HPDE6-E6E7 (cell line): ENCODE measurements around the gene ARL13A.
A peak's percentile ranks its signal among the peaks of the same experiment; 100 is the strongest.
"Not testable (repeated sequence)": the region's sequence is repeated elsewhere in the genome, so short reads cannot be mapped to it uniquely, and the experiment has no call there.

Source experiments
- DNase-seq: peaks from one replicate; pipeline ENCODE4 v3.0.0; 2011; ENCODE audit warnings: missing footprints; ENCODE audit errors: extremely low spot score

The ARL13A gene

DNA sequence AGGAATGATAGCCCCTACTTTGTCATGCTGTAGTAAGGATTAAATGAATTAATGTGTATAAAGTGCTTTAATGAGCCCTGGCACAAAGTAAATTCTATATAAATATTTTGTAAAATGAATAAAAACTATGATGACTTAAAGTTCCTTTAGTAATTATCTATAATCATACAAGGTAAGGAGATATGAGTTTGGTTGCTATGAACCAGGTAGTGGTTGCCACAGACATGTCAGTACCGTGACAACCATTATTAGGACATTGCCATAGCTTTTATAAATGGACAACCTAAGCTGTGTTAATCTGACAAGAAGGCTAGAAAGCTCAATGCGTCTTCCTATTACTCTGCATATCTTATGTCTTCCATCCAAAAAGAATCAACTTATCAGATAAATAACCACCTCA is at the start of gene ARL13A:
Gene ARL13A (plus strand): TSS at position 301 of the 400 bp plus-strand sequence. CDS start 3,982 bp downstream, outside the sequence.
- no peak for DNase-seq

DNA sequence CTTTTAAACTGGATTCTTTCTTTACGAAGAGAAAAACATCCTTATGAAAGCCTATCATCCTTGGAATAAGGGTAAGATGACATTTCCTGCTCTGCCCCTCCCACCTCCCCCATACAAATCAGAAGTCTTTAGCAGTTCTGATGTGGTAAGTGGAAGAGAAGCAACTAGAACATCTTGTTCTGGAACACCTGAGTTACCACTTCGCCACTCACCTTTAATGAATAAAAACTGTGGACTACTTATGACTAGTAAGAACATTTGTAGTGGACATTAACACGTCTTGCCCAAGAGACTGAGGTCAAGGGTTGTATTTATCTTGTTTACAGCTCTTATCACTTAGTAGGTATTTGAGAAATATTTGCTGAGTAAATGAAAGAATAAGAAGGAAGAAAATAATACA is 45.1 kb upstream of the ARL13A start:
- DNase-seq: no peak

DNA sequence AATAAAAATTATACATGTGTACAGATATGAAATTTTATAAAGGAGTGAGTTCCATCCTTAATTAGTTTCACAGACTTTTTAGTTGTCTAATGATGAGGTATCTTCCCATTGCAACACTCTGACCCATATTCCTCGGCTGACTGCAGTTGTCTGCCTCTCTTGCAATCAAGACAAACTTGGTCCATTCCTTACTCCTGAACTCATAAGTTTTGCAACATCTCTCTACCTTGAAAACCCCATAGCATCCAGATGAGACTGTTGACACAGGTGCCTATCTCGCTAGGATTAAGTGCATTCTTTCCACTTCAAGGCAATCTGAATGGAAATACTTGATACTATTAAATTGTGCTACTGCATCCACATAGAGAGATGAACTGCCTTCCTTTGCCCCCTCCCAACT is 43.1 kb upstream of the ARL13A start:
- no peak for DNase-seq

DNA sequence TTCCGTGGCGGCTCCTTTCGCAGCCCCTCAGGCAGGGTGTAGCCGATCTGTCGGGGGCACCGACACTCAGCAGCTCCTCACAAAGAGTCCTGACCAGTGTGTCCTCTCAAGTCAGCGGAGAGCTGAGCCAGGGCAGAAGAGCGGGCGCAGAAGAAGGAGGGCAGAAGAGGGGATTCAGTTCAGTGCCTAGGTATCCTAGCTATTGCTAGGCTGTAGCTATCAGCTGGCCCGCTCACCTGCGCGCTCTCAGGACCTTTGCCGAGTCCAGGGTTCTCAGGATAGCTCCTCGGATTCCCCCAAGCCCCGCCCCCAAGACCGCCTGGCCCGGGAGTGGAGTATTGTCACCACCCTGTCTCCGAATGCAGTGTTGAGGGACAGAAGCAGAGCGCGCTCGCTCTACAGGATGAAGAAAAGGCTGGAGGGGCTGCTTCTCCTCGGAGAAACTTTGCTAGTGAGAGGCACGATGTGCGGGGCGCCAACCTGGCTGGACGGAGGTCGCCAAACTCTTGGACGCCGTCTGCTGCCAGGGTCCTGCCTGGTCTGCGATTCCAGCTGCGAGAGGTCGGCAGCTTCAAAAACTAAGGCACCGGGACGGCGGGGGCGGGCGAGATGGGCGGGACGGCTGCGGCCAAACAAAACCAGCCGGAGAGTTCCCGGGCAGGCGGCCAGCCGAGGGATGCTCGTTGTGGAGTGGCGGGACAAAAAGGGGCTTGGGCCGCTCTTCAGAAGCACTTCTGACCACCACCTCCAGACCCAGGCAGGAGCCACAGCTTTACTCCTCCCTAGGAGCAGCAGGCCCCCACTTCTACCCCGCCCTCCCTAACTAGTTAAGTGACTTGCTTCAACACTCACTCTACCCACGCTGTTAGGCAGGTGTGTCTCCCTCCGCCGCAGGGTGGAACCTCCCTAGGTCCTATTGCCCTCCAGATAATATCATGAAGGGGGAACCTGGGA is 40.6 kb upstream of the ARL13A start, which contains the start of gene XKRX:
Gene XKRX (minus strand): TSS at position 258 of the 954 bp plus-strand sequence. CDS start 613 bp downstream, outside the sequence.
- peak; percentile 36 for DNase-seq

DNA sequence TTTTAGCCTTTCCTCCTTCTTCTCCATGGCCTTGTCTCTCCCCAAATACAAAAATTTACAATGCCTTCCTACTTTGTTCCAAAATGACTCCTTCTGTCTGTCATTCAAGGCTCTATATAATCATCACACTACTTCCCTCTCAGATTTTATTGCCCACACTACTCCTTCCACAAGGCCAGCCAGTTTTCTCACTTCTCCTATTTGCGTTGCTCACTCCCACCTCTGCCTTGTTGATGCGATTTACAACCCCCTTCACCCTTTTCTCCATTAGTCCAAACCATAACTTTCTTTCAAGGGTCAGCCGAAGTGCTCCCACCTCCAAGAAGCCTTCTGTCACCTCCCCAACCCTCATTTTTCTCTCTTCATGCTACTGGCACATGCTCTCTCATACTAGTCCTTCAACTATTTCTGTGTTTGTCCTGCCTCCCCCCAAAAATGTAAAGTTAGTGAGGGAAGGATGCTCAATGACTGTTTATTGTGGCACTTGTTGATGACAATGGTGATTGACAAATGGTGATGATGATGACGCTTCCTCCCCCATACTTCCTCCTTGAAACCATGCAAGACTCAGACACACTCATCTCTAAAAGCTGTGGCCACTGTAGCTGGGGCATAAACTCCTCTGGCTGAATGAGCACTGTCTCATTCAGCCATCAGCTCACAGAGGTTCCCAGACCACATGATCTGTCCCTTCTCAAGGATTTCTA is 38.1 kb upstream of the ARL13A start:
- DNase-seq: no peak

DNA sequence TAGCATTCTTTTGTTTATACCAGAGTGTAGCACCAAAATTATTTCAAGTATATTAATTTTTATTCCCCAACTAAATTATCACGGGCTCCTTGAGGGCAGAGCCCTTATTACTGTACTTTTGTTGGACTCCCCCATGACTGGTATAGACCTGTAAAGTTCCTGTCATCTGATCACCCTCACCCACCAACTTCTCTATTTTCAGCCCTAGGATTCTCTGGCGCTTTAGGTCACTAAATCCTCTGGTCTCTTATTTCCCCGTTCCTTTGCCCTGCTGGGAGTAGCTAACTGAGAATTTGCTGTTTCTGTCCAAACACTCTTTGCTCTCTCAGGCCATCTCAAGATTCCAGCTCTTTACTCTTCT is 37.6 kb upstream of the ARL13A start:
- DNase-seq: no peak

DNA sequence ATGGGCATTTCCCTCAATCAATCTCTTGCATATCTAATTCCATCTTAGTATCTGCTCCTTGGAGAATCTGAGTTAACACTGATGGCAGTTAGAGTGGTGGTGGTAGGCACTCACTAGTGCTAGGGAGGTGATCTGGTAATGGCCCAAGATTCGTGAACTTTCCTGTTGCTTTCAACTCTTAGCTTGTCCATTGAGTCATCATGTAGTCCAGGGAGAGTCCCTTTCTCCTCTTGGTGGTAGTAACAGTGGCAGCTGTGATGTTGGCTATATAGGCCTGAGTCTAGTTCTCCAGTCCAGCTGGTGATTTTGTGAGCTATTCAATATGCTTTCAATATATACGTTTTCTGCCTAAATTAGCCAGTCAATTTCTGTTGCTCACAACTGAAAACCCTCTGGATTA is 33.7 kb upstream of the ARL13A start:
- DNase-seq: no peak

DNA sequence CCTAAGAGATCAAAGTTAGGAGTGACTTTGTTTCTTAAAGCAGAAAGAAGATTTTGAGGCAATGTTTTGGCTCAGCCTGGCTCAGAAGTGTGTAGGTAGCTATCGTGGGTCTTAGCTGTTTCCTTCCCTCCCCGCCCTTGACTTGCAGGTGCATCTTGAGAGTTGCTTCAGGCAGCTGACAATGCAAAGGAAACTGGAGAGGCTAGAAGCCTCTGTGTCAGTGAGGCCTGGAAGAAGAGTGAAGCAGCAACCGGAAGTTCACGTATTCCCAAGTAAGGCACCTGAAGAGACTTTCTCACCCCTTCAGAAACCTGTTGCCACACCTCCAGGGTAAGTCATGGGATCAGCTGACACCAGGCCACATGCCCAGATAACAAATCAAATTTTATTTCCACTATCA is 30.2 kb upstream of the ARL13A start:
- DNase-seq: no peak

DNA sequence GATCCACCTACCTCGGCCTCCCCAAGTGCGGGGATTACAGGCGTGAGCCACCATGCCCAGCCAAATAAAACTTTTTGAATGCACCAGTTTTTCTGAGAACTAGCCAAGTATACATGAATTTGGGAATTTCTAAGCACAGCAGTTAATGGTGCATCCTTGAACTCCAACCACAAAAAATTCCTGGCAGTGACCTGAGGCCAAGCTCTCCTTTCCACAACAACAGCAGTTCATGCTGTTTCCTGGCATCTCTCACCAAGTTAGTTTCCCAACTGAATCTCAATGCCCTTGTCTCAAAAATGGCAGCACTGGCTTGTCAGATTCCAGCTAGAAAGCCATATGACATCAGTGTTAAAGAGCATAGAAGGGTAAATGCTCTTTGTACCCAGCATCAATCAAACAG is 24.9 kb upstream of the ARL13A start:
- DNase-seq: no peak

DNA sequence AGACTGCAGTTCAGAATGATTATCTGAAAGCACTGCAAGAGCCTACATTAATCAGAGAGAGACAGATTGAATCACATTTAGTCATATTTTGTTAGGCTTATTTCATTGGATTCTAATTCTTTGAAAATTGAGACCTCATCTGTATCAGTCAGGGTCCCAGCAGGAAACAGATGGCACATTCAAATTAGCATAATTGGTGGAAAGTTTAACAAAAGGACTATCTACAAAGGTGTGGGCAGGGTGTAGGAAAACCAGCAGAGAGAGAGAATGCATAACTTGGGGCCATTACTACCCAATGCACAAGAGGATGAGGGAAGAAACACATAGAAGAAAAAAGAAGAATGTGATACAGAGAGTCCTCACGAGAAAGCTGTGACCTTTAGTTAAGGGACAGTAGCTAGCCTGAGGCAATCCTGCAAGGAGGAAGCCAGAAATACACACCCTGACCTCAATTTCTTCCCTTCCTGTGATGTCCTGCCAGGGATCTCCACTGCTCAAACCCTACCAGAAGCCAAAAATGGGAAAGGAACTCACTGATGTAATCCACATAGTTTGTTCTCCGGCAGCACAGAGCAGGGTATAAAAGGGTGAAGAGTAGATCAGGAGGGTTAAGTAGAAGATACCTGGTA is 23.1 kb upstream of the ARL13A start:
- no peak for DNase-seq

DNA sequence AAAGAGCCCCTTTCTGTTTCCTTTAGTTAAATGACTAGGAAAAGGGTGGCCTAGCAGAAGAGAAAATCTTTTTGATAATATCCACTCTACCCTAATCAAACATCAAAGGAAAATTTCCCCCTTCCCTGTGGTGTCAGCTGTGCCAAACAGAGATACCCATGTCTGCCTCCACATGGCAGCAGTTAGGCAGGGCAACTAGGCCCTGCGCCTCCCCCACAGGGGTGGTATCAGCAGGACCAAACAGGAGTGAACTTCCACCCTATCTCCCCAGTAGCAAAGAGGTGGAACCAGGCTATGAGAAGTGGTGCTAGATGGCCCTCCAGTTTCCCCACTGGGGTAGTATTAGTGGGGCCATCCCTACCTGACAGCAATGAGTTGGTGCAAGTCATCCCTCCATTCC is 21.0 kb upstream of the ARL13A start:
- DNase-seq: no peak

DNA sequence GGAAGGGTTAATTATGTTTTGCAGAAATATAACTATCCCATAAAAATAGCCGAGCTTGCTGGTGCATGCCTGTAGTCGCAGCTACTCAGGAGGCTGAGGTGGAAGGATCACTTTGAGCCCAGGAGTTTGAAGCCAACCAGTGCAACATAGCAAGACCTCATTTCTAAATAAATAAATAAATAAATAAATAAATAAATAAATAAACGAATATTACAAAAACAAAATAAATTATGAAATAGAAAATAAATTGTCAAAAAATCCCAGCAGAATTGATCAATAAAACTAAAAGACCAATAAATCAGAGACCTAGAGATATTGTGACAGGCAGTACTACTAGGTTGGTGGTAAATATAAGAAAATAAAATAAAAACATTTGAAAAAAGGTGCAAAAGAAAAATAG is 6.7 kb upstream of the ARL13A start:
- no peak for DNase-seq

DNA sequence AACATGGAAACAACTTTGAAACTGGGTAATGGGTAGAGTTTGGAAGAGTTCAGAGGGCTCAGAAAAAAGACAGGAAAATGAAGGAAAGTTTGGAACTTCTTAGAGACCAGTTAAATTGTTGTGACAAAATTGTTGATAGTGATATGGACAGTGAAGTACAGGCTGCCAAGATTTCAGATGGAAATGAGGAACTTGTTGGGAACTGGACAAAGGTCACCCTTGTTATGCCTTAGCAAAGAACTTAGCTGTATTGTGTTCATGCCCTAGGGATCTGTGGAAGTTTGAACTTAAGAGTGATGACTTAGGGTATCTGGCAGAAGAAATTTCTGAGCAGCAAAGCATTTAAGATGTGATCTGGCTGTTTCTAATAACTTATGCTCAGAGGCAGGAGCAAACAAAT is 5.1 kb upstream of the ARL13A start:
- DNase-seq: no peak

DNA sequence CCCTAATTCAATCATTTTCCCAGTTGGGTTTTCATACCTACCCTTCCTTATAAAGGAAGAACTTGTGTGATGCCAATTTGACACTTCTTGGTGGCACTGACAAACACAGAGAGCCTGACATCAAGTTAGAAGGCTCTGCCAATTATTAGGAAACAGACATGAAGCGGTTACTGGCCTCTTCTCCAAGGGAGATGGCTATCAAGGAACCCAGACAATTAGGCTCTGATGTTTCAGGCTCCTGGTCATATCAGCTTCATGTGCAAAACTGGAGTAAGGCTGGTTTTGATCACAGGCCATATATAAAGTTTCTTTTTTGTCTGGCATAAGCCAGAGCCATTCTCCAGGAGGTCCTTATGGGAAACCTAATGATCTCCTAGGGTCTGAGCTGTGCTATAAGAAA is 428 bp downstream of the ARL13A start:
- no peak for DNase-seq

DNA sequence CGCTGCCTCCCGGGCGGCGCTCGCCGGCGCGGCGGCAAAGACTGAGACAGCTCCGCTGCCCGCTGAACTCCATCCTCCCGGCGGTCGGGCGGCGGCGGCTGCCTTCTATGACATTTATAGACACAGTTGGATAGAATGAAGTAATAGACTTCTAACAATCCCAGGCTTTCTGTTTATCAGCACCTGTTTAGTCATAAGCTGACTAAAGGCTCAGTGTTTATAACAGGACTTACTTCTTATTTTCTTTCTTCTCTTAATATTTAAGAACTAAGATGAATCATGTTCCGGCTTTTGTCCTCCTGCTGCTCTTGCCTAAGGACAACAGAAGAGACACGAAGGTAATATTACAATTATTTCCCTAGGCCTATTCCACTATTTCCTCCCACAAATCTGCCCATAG is 3.9 kb downstream of the ARL13A start:
- DNase-seq: peak; percentile 26

DNA sequence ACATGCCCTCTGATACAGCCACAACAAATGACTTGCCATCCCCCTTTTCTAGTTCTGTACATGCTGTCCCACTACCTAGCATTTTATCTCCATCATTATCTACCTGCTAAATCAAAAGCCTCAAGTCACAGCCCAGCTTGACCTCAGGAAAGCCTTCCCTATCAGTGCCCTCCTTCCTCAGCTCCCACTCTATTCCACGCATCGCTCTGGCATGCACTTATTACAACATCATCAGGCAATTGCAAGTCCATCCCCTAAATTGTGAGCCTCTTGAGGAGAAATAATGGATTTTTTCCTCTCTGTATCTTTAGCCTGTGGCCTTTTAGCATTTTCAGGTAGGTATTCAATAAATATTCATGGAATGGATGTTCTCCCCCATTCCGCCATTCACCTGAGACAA is 5.7 kb downstream of the ARL13A start:
- no peak for DNase-seq

DNA sequence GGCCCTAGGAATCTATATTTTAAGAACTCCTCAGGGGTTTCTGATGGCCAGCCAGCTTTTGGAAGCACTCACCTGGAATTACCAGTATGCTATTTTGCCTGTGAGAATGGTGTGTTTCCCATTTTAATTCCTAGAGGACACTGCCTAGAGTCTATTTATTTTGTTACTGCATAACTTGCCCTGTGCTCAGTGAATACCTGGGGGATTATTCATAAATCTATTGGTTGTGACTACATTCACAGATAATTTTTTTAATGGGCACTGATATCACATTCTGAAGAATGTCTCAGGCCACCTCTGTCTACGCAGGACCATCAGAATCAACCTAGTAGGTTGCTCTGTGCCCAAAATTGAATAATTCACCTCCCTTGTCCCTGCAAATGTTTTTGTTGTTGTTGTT is 6.7 kb downstream of the ARL13A start:
- no peak for DNase-seq

DNA sequence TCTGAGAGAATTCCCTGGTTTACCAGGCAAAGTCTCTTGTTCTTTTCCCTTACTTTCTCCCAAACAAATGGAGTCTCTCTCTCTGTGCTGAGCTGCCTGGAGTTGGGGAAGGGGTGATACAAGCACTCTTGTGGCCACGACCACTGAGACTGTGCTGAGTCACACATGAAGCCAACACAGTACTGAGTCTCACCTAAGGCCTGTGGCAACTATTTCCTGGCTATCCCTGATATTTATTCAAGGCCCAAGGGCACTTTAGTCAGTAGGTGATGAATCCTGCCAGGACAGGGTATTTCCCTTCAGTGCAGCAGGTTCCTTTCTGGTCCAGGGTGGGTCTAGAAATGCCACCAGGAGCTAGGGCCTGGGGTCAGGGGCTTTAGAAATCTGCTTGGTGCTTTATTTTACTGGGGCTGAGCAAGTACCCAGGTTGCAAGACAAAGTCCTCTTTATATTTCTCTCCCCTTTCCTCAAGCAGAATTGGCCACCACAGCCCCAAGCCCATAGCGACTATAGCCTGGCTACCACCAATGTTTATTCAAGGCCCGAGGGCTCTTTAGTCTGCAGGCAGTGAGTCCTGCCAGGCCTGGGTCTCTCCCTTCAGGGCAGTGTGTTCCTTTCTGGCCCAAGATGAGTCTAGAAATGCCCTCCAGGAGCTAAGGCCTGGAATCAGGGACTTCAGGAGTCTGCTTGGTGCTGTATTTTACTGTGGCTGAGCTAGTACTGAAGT is 10.5 kb downstream of the ARL13A start:
- DNase-seq: no peak

DNA sequence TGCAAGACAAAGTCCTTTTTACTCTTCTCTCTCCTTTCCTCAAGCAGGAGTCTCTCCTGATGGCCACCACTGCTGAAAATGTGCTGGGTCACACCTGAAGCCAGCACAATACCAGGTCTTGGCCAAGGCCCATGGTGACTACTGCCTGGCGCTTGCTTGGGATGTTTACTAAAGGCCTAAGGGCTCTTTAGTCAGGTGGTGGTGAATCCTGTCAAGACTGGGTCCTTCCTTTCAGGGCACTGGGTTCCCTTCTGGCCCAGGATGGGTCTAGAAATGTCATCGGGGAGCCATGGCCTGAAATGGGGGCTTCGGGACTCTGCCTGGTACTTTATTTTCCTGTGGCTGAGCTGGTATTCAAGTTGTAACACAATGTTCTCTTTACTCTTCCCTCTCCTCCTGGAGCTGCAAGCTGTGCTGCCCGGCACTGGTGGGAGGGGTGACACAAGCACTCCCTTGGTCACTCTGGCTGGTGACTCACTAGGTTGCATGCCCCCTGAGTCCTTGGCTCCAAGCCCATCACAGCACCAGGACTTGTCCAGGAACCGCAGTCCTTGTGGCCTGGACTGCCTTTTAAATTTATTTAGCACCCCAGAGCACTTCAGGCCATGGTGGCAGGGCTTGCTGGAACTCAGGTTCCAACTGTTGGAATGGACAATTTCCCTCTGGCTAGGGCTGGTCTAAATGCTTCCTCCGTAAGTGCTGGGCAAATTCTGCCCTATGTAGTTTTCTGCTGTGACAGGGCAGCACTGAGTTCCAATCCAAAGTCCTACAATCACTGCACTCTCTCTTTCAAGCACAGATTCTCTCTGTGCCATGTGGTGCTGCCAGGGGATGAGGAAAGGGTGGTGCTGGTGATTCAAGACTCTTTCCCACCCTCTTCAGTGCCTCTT is 11.3 kb downstream of the ARL13A start:
- DNase-seq: no peak

DNA sequence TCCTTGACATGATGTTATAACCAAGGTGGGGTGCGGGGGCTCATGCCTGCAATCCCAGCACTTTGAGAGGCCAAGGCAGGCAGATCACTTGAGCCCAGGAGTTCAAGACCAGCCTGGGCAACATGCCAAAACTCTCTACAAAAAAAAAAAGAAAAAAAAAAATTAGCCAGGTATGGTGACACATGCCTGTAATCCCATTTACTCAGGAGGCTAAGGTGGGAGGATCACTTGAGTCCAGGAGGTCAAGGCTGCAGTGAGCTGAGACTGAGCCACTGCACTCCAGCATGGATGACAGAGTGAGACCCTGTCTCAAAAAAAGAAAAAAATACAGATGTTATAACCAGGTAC is 12.0 kb downstream of the ARL13A start:
- DNase-seq: not testable (repeated sequence)

DNA sequence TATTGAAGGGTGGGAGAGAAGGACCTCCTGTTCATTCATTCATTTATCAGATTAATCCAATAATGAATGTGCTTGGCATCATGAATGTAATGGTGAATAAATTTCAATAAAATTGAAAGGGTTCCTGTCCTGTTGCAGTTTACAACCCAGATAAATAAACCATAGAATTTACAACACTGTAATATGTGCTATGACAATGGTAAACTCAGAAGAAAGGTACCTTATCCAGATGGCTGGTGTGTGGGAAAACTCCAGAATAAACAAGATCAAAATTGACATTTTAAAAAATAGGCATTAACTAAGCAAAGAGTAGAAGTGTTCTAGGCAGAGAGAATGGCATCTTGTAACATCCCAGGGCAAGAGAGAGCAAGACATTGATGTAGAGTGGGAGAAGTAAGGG is 15.3 kb downstream of the ARL13A start:
- no peak for DNase-seq
